Fibroblast of gingiva (primary cell): ENCODE data around the gene HOXA6.

Experiments
- DNase-seq: peaks from one replicate; pipeline ENCODE4 v3.0.0-alpha.2; 2011; ENCODE audit warnings: low read depth

Gene HOXA6

GRCh38 chr7:27184337-27185012 lies 36.9 kb upstream of the HOXA6 start:
- DNase-seq, result peak; percentile 10

- DNase-seq, result no peak
Measured at GRCh38 chr7:27183682-27184336, 36.2 kb upstream of the HOXA6 start.

GRCh38 chr7:27182861-27183681 lies 35.5 kb upstream of the HOXA6 start:
- DNase-seq, result no peak

- DNase-seq, result no peak
Measured at GRCh38 chr7:27182285-27182841, 34.8 kb upstream of the HOXA6 start.

- no peak for DNase-seq
Measured at GRCh38 chr7:27181795-27182275, 34.3 kb upstream of the HOXA6 start.

GRCh38 chr7:27180431-27181420 lies 33.2 kb upstream of the HOXA6 start:
- DNase-seq, result no peak

- DNase-seq, result peak; percentile 20
Measured at GRCh38 chr7:27179503-27180430, 32.2 kb upstream of the HOXA6 start.

- no peak for DNase-seq
Measured at GRCh38 chr7:27179030-27179429, 31.5 kb upstream of the HOXA6 start.

GRCh38 chr7:27178366-27178765 lies 30.8 kb upstream of the HOXA6 start:
- no peak for DNase-seq

- no peak for DNase-seq
Measured at GRCh38 chr7:27177795-27178320, 30.3 kb upstream of the HOXA6 start.

- no peak for DNase-seq
Measured at GRCh38 chr7:27176962-27177794, 29.6 kb upstream of the HOXA6 start.

GRCh38 chr7:27176524-27176845 lies 28.9 kb upstream of the HOXA6 start:
- no peak for DNase-seq

GRCh38 chr7:27175626-27176523 lies 28.3 kb upstream of the HOXA6 start:
- DNase-seq, result no peak

GRCh38 chr7:27174874-27175625 lies 27.5 kb upstream of the HOXA6 start:
- no peak for DNase-seq

- no peak for DNase-seq
Measured at GRCh38 chr7:27173956-27174873, 26.6 kb upstream of the HOXA6 start, which contains the start of gene HOXA10. Gene HOXA10 (minus strand): TSS chr7:27174320. CDS start chr7:27174306, 14 bp downstream.

GRCh38 chr7:27173511-27173955 lies 26.0 kb upstream of the HOXA6 start:
- DNase-seq, result no peak
